ENCODE measurements around the gene LYRM4.

Gene LYRM4

GRCh38 chr6:5229356-5229755 is 31.4 kb downstream of the LYRM4 start:
- TF ChIP-seq FOXP2 (optimal IDR thresholded peaks at IDR 0.05; ENCODE audit: borderline replicate concordance, extremely low read depth, extremely low read length, insufficient read depth) (no peak), TAF1 (IDR thresholded peaks at IDR 0.05; ENCODE audit: borderline replicate concordance, insufficient read depth, low read length) (no peak), REST (IDR thresholded peaks at IDR 0.05; ENCODE audit: insufficient read depth in 1 of 2, low read depth in 2 of 2, low read length in 2 of 2) (no peak), POLR2AphosphoS5 (IDR thresholded peaks at IDR 0.05; ENCODE audit: low read depth, low read length) (no peak), SIN3A (IDR thresholded peaks at IDR 0.05; ENCODE audit: borderline replicate concordance, insufficient read depth, low read length) (no peak)

GRCh38 chr6:5223309-5223708 is 37.4 kb downstream of the LYRM4 start:
- no peak for TF ChIP-seq REST (IDR thresholded peaks at IDR 0.05; ENCODE audit: insufficient read depth in 1 of 2, low read depth in 2 of 2, low read length in 2 of 2)
- no peak for TF ChIP-seq TAF1 (IDR thresholded peaks at IDR 0.05; ENCODE audit: borderline replicate concordance, insufficient read depth, low read length)
- no peak for TF ChIP-seq FOXP2 (optimal IDR thresholded peaks at IDR 0.05; ENCODE audit: borderline replicate concordance, extremely low read depth, extremely low read length, insufficient read depth)
- TF ChIP-seq POLR2AphosphoS5 (IDR thresholded peaks at IDR 0.05; ENCODE audit: low read depth, low read length): no peak
- TF ChIP-seq SIN3A (IDR thresholded peaks at IDR 0.05; ENCODE audit: borderline replicate concordance, insufficient read depth, low read length): no peak

GRCh38 chr6:5220443-5220842 is 40.3 kb downstream of the LYRM4 start:
- TF ChIP-seq REST (IDR thresholded peaks at IDR 0.05; ENCODE audit: insufficient read depth in 1 of 2, low read depth in 2 of 2, low read length in 2 of 2): no peak
- no peak for TF ChIP-seq TAF1 (IDR thresholded peaks at IDR 0.05; ENCODE audit: borderline replicate concordance, insufficient read depth, low read length)
- TF ChIP-seq SIN3A (IDR thresholded peaks at IDR 0.05; ENCODE audit: borderline replicate concordance, insufficient read depth, low read length): no peak
- no peak for TF ChIP-seq POLR2AphosphoS5 (IDR thresholded peaks at IDR 0.05; ENCODE audit: low read depth, low read length)
- TF ChIP-seq FOXP2 (optimal IDR thresholded peaks at IDR 0.05; ENCODE audit: borderline replicate concordance, extremely low read depth, extremely low read length, insufficient read depth): no peak

- TF ChIP-seq FOXP2 (optimal IDR thresholded peaks at IDR 0.05; ENCODE audit: borderline replicate concordance, extremely low read depth, extremely low read length, insufficient read depth) (no peak), SIN3A (IDR thresholded peaks at IDR 0.05; ENCODE audit: borderline replicate concordance, insufficient read depth, low read length) (no peak), TAF1 (IDR thresholded peaks at IDR 0.05; ENCODE audit: borderline replicate concordance, insufficient read depth, low read length) (no peak), POLR2AphosphoS5 (IDR thresholded peaks at IDR 0.05; ENCODE audit: low read depth, low read length) (no peak), REST (IDR thresholded peaks at IDR 0.05; ENCODE audit: insufficient read depth in 1 of 2, low read depth in 2 of 2, low read length in 2 of 2) (no peak)
Observed at GRCh38 chr6:5219011-5219691, 41.6 kb downstream of the LYRM4 start.
